T-helper 22 cell (primary cell): ENCODE measurements around the gene LDLRAD4.

ENCODE experiments used
- DNase-seq: peaks from one replicate; pipeline ENCODE4 v3.0.0-alpha.2; 2020; ENCODE audit warnings: low read depth

Gene LDLRAD4

GRCh38 chr18:13514558-13514957 is 296.0 kb downstream of the LDLRAD4 start:
- no peak for DNase-seq

DNA sequence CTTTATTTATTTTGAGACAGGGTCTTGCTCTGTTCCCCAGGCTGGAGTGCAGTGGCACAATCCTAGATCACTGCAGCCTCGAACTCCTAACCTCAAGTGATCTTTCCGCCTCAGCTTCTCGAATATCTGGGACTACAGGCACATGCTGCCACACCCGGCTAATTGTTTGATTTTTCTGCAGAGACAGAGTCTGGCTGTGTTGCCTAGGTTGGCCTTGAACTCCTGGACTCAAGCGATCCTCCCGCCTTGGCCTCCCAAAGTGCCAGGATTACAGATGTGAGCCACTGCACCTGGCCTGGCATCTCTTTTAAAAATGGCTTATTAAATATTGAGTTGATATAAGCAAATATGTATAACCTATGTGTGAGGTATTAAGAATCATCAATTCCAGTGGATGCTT is 298.3 kb downstream of the LDLRAD4 start:
- DNase-seq, result no peak

GRCh38 chr18:13517369-13517768 is 298.8 kb downstream of the LDLRAD4 start:
- no peak for DNase-seq

DNA sequence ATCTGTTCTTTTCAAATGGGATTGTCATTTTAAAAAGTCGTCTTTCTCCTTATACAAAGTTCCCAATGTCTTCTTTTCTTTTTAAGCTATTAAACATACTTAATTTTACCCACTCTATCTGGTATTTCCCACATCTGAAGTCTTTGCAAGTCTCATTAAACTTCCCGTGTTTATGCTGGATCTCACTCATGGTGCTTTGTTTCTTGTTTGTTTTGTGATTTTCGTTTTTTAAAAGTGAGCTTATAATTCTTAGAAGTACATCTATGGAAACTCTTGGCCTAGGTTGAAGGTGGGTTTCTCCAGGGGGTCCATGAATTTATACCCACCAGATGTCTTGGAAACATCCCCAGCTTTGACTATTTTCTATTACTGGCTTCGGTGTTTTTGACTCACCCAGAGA is 299.8 kb downstream of the LDLRAD4 start:
- no peak for DNase-seq

DNA sequence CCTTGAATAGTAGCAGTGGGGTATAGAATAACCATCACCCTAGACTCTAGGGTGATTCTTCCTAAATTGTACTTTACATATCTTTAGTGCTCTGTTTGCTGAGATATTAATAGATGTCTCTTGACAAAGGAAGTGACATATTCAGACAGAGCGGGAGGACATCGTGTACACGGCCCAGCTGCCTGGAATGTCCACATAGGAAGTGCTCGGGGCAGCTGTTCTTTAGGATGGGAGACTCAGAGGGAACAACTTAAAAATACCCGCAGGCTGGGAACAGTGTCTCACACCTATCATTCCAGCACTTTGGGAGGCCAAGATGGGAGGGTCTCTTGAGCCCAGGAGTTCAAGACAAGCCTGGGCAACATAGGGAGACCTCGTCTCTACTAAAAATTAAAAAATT is 301.7 kb downstream of the LDLRAD4 start:
- DNase-seq, result no peak

- DNase-seq, result no peak
These were observed 302.2 kb downstream of the LDLRAD4 start for GRCh38 chr18:13520741-13521140.

DNA sequence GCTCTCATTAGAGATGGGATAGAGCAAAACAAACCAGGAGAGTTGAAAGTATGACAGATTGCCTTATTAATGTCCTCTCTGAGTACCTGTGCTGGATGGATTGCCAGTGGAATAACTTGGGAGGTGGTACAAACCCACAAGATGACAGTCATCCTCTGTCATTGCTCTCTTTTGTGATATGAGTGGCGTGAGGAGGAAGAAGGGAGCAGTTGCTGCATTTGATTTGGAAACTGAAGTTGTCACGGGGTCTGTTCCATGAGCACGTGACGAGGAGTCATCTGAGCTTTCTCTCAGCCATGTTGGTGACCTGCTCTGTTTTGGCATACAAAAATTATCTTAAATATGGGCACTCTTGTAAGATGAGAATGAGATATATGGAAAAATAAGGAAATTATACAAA is 302.9 kb downstream of the LDLRAD4 start:
- no peak for DNase-seq

GRCh38 chr18:13522256-13522655 is 303.7 kb downstream of the LDLRAD4 start:
- DNase-seq, result no peak

DNA sequence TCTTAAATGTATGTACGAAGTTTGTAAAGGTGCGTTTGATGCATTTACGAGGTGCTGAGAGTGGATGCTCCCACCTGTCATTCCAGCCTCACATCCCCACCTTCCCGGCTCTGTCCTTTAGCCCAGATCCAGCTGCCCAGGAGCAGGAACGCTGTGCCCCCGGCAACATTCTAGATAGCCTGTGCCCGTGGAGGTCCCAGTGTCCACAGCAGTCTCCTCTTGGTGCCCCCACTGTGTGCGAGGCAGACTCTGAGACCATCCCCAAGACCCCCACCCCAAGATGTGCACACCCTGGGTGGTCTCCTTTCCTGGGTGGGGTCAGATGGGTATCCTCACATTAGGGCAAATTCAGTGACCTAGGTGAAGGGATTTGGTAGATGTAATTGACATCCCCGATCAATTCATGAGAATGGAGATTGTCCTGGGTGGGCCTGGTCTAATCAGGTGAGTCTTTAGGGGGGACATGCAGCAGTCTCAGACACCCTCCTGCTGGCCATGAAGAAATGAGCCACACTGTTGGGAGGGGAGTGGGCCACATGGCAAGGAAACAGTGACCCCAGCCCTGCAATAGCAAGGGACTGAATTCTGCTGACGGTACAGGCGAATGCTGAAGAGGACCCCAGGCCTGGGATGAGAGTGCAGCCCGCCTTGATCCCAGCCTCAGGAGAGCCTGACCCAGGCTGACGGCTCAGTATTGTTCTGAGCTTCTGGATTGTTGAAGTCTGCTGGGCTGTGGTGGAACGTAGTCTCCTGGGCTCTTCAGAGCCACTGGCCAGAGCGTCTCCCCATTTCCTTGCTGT is 304.5 kb downstream of the LDLRAD4 start:
- DNase-seq, result no peak

- no peak for DNase-seq
These were observed 305.5 kb downstream of the LDLRAD4 start for GRCh38 chr18:13524054-13524453.

- DNase-seq, result no peak
These were observed 306.3 kb downstream of the LDLRAD4 start for GRCh38 chr18:13524811-13525210.

DNA sequence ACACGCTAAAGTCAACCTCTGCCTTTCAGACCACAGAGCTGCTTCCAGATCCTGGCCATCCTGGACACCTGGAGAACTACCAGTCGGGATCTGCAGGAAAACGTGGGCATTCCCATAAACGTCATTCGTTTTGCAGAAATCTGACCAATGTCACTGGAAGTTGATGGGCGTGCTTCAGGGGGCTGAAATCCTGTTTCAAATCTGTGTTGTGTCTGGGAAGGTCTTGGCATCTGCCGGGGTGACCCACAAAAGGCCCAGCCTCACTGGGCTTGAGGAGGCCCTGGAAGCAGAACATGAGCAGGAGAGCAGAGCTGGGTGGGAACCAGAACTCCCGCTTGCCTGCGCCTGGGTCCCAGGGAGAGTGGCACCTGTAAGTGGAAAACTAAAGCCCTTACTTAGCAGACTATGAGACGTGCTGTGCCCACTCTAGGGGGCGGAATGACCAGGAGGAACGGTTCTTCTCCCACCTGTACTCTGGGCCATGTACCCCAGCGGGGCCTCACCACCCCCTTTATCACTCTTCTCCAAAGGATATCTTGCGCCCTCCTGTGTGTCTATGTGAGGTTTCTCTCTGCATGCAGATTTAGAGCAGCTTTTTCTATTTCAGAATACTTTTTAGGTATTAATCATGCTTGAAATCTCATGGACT is 306.9 kb downstream of the LDLRAD4 start:
- DNase-seq, result no peak

GRCh38 chr18:13526519-13526918 is 308.0 kb downstream of the LDLRAD4 start:
- DNase-seq, result no peak

- no peak for DNase-seq
These were observed 308.7 kb downstream of the LDLRAD4 start for GRCh38 chr18:13527256-13527655.

GRCh38 chr18:13527730-13528129 is 309.2 kb downstream of the LDLRAD4 start:
- DNase-seq, result no peak

DNA sequence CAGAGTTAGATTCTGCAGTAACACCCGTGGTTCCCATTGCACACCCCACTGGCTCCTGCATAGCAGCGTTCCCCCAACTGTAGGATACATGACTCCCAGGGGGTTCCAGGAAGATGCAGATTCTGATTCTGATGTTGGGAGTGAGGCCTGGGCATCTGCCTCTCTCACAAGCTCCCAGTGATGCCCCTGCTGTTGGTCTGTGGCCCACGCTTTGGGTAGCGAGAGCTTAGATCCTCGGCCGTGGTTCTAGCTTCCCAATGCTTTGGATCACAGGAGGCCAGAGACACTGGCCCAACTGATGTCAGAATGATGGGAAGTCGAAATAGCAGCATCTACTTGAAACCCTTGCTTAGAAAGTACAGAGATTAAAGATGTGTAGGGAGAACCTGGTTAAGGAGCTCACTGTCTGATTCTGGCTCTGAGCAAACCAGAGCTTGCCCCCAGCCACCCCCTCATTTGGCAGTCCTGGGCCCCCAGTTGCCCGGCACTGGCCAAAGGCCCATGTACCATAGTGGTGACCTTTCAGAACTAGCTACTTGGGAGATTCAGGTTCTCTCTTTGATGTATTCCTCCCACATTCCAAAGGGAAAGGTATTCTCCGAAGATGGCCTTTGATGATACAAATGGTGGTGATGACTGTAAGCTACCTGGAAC is 310.3 kb downstream of the LDLRAD4 start:
- no peak for DNase-seq

DNA sequence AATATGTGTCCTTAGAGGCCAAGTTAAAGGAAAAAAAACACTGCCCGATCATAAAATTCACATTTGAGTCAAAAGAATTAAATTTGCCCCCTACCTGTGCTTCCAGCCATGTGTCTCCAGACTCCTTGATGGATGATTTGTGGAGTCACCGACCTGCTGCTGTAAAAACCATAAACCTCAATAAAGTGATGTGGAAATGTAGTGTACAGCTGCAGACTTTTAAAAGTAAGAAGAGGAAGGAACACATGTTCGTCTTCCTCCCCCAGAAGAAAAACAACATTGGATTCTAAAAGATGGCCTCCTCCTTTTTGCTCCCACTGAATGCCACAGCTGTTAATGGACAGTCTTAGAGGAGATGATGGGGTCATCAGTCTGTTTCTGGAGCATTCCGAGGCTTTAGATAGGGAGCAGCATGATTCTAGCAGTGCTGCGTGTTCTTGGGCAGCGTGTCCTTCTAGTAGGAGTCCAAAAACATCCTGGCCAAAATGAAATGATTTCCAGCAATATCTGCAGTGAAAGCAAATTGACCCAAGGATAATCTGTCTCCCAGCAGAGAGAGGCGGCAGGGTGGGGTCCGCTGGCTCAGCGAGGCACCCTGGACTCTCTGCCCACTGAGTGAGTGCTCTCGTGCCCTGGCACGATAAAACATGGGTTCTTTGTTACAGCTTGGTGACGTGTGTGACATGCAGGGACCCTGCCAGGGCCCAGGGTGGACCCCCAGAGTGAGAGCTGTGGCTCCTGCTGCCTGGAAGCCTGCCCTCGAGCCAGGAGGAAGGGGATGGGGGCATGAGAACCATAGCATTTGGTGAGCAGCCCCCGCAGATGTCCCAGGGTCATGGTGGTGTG is 311.7 kb downstream of the LDLRAD4 start:
- no peak for DNase-seq

GRCh38 chr18:13530879-13531387 is 312.4 kb downstream of the LDLRAD4 start:
- no peak for DNase-seq

DNA sequence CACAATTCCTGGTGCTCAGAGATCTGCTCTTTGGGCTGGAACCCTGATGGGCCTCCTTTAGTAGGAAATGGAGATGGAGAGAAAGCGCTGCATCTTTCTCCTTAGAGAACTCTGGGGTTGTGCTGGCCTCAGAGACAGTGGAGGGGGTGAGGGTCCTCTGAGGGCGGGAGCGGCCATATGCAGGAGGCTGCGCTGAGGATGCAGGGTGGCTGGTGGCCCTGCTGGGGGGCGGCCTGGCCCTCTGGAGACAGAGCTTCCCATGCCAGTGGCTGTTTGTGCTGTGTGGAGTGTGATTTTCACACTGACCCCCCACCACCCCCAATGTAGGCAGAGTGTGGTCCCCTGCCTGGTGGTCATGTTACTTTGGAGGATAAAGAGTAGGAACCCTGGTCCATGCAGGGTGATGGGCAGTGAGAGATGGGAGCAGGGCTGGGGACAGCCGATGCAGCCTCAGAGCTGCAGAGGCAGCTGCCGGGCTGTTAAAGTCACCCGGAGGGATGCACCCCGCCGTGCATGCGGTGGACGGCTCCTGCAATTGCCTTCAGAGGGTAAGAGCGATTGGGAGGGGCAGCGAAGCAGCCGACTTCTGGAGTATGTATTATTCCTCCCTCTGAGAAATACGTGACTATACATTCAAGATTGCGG is 313.2 kb downstream of the LDLRAD4 start:
- DNase-seq, result no peak

DNA sequence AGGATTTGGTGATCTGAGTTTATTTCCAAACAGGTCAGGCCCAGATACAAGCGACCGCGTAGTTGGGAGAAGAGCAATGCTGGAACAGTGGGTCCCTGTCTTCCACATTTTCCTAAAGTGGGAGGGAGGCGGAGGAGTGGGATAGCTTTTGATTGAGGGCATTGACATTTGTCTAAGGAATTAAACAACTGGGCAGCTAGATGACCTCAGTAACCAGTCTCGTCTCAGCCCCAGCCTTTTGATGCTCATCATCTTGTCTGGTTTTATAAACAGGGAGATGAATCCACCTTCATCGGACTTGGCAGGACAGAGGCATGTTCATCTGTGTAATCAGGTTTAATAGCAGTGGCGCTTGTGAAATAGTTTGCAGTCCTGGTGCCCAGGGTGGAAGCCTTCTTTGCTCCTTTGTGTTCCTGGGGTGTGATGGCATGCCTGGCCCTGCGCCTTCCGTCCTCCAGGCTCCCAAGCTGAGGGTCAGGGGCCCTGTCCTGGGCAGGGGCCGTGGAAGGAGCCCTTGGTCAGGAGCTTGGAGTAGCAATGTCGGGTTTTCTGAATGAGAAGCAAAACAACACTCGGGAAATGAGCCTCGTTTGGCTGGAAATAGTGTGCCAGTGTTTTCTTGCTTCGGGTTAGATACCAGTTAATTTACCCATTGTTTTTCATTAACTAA is 314.0 kb downstream of the LDLRAD4 start:
- no peak for DNase-seq

- no peak for DNase-seq
These were observed 316.1 kb downstream of the LDLRAD4 start for GRCh38 chr18:13534631-13535030.
